Measurements from ENCODE around the gene CD200R1.
A peak's percentile ranks its signal among the peaks of the same experiment; 100 is the strongest.

Gene CD200R1

DNA sequence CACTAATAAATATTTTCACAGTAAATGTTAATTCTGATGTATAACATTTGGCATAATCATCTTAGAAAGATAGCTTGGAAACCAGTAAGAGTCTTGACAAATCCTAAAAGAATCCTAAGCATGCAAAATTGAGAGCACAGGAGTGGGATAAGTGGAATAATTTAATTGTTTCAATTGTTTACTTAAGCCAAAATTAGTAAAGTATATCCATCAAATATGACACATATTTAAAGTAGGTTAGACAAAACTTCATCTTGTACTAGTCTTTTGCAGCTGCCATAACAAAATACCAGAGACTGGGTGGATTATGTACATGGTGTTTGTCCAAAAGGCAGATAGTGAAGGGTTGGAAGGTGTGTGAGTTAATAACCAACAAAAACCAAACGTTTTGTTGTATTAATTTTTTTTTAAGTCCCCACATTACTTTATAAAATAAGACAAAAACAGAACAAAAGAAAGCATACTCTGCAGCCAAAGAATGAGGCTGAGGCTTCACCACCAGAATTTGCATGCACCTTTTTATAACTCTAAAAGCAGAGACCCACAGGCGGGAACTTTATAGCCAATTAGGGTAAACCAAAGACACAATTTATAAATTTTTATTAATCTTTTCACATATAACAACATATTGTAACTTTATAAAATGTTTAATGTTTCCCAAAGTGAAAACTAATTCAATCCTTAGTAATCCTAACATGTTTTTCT lies 86.4 kb downstream of the CD200R1 start:
- DNase-seq (ENCODE audit: low read depth, low spot score): no peak

DNA sequence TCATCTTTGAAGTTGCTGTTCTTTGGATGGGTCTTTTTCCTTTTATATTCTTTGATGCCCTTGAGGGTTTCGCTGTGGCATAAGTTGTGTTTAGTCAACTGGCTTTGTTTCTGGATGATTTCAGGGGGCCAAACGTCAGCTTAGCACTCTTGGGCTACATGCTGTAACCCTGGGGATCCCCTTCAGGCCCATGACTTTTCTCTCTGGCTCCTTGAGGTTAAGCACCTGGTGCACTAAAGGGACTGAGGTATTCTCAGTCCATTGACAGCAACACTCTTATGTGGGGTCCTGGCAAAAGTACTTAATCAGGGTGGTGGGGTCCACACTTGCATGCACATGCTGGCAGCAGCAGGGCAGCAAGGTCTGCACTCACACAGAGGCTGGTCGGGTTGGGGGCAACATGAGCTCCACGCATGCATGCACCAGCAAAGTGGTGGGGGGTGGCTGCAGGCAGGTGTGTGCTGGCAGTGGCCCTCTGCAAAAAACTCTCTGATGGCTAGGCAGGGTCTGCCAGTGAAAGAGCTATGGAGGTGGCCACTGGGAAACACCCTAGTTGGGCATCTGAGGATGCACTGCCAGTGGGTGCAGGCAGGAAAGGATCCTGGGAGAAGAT lies 90.1 kb downstream of the CD200R1 start:
- DNase-seq (ENCODE audit: low read depth, low spot score): no peak

DNA sequence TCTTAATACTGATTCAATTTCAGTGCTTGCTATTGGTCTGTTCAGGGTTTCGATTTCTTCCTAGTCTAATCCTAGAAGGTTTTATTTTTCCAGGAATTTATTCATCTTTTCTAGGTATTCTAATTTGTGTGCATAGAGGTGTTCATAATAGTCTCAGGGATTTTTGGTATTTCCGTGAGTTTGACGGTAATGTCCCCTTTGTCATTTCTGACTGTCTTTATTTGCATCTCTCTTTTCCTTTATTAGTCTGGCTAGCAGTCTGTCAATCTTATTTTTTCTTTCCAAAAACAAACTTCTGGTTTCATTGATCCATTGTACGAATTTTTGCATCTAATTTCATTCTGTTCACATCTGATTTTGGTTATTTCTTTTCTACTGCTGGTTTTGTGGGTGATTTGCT lies 93.0 kb downstream of the CD200R1 start:
- DNase-seq (ENCODE audit: low read depth, low spot score): no peak

DNA sequence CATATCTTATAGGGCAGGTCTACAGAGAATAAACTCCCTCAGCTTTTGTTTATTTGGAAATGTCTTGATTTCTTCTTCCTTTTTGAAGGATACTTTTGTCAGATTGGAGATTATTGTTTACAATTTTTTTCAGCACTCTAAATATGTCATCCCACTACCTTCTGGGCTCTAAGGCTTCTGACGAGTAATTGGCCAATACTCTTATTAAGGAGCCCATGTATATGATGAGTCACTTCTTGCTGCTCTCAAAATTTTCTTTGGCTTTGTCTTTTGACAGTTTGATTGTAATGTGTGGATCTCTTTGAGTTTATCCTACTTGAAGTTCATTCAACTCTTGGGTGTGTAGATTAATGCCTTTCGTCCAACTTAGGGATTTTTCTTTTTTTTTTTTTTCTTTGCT lies 99.3 kb downstream of the CD200R1 start:
- DNase-seq (ENCODE audit: low read depth, low spot score): no peak

DNA sequence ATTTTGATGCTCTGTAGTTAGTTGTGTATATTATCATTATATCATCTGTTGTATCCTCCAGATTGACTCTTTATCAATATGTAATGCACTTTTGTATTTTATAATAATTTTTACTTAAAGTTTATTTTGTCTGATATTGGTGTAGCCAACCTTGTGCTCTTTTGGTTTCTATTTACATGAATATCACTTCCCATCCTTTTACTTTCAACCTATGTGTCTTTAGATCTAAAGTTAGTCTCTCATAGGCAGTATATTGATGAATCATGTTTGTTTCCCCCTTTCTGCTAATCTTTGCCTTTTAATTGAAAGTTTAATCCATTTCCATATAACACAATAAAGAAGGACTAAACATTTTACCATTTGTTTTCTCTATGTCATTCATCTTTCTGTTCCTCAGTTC lies 100.2 kb downstream of the CD200R1 start:
- no peak for DNase-seq (ENCODE audit: low read depth, low spot score)

DNA sequence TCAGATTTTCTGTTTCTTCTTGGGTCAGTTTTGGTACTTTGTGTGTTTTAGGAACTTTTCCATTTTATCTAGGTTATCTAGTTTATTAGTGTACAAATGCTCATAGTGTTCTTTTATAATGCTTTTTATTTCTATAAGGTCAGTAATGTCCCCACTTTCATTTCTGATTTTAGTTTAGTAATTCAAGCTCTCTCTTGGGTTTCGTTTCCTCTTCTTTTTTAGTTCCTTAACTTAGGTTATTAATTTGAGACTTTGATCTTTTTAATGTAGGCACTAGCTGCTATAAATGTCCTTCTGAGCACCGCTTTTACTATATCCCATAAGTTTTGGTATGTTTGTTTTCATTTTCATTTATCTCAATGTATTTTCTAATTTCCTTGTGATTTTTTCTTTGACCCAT lies 101.3 kb downstream of the CD200R1 start:
- DNase-seq (ENCODE audit: low read depth, low spot score): no peak

DNA sequence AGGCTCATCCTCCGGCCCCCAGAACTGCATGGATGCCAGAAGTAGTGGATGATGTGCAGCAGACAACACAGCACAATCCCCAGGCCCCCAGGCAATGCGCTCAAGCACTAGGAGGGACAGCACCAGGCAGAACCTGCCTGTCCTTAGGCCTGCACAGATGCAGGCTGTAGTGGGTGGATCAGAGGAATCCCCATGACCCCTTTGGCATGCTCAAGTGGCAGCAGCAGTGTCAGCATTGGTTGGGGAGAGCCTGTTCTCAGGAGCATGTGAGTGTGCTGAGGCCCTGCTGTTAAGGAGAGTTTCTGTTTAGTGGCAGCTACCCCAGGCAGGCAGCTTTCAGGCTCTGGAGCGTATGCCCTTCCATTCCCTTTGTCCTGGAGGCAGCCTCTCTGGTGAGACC lies 103.2 kb downstream of the CD200R1 start:
- peak; percentile 71 for DNase-seq (ENCODE audit: low read depth, low spot score)
